ENCODE data around the gene PADI1. TPM values are rescaled to one million over a fixed set of nuclear protein-coding genes. Genes with fewer than 3 reads are reported as not detected.

Gene PADI1
- total RNA-seq, 1 experiment from 2014 or later: 0.03 TPM

DNA sequence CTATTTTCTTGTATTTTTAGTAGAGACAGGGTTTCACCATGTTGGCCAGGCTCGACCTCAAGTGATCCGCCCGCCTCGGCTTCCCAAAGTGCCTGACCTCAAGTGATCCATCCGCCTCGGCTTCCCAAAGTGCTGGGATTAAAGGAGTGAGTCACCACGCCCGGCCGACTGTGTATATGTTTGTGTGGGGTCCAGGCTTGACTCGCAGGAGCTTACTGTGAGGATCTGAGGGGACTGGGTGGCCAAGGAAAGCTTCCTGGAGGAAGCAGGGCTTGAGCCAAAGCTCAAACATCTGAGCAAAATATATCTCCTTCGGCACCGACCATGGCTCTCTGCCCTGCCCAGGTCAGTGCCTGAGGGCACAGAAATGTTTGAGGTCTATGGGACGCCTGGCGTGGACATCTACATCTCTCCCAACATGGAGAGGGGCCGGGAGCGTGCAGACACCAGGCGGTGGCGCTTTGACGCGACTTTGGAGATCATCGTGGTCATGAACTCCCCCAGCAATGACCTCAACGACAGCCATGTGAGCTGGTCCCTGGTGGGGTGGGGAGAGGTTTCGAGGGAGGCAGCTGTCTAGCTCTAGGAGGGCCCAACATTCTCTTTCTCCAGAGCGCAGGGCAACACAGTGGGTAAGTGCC is 54.4 kb downstream of the PADI1 start:
- peak; percentile 93 for DNase-seq
- H3K4me3 ChIP-seq: no peak overlapping the region
- H3K36me3 ChIP-seq: no peaks in the 10 kb centered on the region
- no peaks in the 10 kb centered on the region for H3K27me3 ChIP-seq
- no peaks in the 10 kb centered on the region; the same call in 1 of the 2 replicates for H3K9me3 ChIP-seq

DNA sequence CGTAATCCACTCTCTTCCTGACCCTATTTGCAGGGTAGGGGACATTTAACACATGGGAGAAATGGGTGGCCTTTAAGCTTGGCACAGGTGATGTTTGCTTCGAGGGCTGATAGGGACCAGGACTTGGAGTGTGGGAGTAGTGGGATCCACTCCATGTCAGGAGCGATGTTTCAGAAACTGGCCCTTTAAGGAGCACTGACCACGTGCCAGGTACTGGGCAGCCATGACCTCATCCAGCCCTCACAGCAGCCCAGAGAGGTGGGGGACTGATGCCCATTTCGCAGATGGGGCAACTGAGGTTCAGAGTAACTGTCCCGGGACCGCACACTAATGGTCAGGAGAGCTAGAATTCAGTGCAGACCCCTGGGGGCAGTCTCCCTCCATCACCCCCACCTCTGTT is 55.3 kb downstream of the PADI1 start:
- DNase-seq: no peak
- Histone ChIP-seq H3K4me3 (no peak overlapping the region), H3K36me3 (no peaks in the 10 kb centered on the region), H3K27me3 (no peaks in the 10 kb centered on the region), H3K9me3 (no peaks in the 10 kb centered on the region; the same call in 1 of the 2 replicates)

DNA sequence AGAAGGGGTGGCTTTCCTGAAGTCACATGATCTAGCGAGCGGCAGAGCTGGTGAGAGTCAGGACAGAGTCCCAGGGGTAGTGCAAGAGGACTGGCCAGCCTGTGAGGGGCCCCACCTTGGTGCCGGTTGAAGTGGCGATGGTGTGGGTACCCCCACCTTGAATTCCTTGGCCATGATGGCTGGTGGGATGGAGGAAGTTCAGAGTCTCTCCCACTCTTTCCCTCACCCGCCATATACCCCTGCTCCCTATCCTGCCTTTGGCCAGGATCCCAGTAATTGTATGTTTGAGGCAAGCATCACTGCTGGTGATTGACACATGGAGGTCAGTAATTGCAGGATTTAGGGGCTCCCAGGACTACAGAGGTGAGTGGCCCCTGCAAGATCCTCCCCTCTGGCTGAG is 55.8 kb downstream of the PADI1 start:
- no peaks in the 10 kb centered on the region for H3K36me3 ChIP-seq
- DNase-seq: no peak
- no peaks in the 10 kb centered on the region; the same call in 1 of the 2 replicates for H3K9me3 ChIP-seq
- no peak overlapping the region for H3K4me3 ChIP-seq
- no peaks in the 10 kb centered on the region for H3K27me3 ChIP-seq

DNA sequence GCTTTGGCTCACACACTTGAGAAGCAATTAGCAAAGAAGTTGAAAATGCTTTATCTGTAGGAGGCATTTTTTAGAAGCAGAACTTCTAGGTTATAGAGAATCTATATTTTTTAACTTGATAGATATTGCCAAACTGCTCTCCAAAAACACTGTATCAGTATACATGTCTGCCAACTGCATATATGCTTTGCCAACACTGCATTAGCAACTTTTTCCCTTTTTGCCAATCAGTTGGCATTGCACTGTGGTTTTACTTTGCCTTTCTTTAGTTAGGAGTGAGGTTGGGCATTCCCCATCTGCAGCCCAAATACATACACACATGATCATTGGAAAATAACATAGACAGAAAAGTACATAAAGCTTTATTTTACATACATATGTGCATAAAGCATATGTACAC is 59.0 kb downstream of the PADI1 start:
- Histone ChIP-seq H3K27me3 (no peaks in the 10 kb centered on the region), H3K4me3 (no peak overlapping the region), H3K36me3 (no peaks in the 10 kb centered on the region), H3K9me3 (no peaks in the 10 kb centered on the region; the same call in 1 of the 2 replicates)
- no peak for DNase-seq

DNA sequence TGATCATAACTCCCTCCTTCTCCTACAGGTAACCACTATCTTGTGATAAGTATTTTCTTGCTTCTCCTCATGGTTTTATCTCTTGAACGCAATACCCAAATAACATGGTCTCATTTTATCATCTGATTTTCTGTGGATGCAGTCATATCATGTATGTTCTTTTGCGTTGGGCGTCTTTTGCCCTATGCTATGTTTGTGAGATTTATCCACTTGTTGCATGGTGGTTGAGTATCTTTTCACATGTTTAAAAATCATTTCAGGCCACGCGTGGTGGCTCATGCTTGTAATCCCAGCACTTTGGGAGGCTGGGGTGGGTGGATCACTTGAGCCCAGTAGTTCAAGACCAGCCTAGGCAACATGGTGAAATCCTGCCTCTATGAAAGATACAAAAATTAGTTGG is 59.5 kb downstream of the PADI1 start:
- no peaks in the 10 kb centered on the region; the same call in 1 of the 2 replicates for H3K9me3 ChIP-seq
- no peaks in the 10 kb centered on the region for H3K36me3 ChIP-seq
- no peak overlapping the region for H3K4me3 ChIP-seq
- no peaks in the 10 kb centered on the region for H3K27me3 ChIP-seq
- DNase-seq: no peak

DNA sequence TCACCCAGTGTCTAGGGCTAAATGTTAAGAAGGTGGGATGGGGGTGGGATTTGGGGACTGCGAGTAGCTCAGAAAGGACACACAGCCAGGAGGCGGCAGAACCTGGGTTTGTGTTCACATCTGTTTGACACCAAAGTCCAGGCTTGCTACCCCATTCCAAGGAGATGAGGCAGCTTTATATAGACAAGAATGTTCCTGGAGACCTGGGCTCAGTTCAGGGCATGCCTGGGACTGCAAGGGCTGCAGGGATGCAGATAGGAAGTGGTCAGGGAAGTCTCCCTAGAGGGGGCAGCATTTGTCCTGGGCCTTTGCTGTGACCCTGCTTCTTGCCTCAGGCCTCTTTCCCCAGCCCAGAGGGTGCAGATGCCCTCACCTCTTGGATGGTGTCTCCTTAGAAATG is 60.2 kb downstream of the PADI1 start:
- H3K4me3 ChIP-seq: no peak overlapping the region
- H3K9me3 ChIP-seq: no peaks in the 10 kb centered on the region; the same call in 1 of the 2 replicates
- DNase-seq: no peak
- H3K27me3 ChIP-seq: no peaks in the 10 kb centered on the region
- no peaks in the 10 kb centered on the region for H3K36me3 ChIP-seq

DNA sequence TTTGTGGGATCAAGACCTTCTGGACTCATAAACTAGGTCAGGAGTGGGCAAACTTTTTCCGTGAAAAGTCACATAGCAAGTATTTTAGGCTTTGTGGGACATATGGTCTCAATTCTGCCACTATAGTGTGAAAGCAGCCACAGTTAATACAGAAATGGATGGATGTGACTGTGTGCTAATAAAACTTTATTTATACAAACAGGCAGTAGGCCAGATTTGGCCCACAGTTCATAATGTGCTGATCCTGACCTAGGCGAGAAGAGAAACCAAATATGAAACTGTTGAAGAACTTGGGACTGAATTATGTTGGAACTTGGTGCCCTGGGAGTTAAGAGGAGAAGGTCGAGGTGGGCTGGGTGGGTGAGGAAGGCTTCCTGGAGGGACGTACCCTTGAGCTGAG is 61.0 kb downstream of the PADI1 start:
- Histone ChIP-seq H3K4me3 (no peak overlapping the region), H3K9me3 (no peaks in the 10 kb centered on the region; the same call in 1 of the 2 replicates), H3K27me3 (no peaks in the 10 kb centered on the region), H3K36me3 (no peaks in the 10 kb centered on the region)
- no peak for DNase-seq

DNA sequence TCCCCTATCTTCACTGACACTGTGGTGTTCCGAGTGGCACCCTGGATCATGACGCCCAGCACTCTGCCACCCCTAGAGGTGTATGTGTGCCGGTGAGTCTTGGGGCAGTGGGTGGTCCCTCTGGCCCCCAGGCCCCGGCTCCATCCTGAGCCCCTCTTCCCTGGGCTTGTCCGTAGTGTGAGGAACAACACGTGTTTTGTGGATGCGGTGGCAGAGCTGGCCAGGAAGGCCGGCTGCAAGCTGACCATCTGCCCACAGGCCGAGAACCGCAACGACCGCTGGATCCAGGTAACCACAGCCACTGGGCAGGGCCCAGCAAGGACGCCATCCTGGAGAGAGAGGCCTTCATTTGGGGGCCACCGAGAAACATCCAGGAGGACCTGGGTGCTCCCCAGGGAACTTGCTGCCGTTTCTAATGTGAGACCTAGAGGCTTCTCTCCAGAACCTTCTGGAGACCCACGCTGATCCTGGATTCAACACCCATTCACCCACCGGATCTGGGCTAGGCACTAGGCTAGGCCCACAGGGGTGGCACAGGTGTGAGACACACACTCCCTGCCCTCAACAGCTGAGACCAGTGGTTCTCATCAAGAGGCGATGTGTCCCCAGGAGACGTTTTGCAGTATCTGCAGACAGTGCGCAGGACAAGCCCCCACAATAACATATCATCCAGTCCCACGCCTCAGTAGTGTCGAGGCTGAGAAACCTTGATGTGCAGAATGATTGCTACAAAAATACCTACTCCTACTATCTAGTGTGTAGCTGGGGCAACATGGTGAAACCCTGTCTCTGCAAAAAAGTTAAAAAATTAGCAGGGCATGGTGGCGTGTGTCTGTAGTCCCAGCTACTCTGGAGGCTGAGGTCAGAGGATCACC is 66.2 kb downstream of the PADI1 start:
- no peaks in the 10 kb centered on the region for H3K9me3 ChIP-seq
- no peak for DNase-seq
- no peak overlapping the region for H3K4me3 ChIP-seq
- H3K27me3 ChIP-seq: no peaks in the 10 kb centered on the region
- H3K36me3 ChIP-seq: no peaks in the 10 kb centered on the region

DNA sequence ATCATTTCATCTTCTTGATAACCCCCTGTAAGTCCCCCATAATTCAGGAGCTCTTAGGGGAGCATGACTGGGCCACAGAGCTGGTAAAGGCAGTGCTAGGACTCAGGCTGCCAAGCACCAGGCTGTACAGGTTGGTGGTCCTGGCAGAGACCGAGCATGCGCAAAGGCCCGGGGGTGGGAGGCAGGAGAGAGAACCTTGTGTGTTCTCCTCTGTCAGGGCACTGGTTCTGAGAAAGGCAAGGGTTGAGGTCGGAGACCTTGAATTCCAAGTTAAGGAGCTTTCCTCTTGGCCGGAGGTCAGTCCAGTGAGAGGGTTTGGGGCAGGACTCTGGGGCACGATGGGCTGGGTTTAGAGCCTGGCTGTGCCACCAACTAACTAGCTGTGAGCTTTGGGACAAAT is 67.1 kb downstream of the PADI1 start:
- no peaks in the 10 kb centered on the region for H3K9me3 ChIP-seq
- DNase-seq: no peak
- H3K27me3 ChIP-seq: no peaks in the 10 kb centered on the region
- H3K36me3 ChIP-seq: no peaks in the 10 kb centered on the region
- no peak overlapping the region for H3K4me3 ChIP-seq

DNA sequence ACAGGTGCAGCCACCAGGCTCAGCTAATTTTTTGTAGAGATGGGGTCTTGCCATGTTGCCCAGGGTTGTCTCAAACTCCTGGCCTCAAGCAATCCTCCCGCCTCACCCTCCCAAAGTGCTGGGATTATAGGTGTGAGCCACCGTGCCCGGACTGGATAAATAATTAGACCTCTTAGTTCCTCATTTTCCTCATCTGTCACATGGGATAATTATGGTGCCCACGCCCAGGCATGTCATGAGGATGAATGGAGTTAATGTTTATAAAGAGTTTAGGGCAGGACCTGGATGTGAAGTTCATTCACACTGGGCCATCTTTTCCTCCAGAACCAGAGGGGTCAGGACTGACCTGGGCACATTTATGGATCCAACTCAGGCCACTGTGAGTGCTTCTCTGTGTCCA is 67.7 kb downstream of the PADI1 start:
- DNase-seq: no peak
- H3K4me3 ChIP-seq: no peak overlapping the region
- H3K36me3 ChIP-seq: no peaks in the 10 kb centered on the region
- H3K9me3 ChIP-seq: no peaks in the 10 kb centered on the region
- H3K27me3 ChIP-seq: no peaks in the 10 kb centered on the region

DNA sequence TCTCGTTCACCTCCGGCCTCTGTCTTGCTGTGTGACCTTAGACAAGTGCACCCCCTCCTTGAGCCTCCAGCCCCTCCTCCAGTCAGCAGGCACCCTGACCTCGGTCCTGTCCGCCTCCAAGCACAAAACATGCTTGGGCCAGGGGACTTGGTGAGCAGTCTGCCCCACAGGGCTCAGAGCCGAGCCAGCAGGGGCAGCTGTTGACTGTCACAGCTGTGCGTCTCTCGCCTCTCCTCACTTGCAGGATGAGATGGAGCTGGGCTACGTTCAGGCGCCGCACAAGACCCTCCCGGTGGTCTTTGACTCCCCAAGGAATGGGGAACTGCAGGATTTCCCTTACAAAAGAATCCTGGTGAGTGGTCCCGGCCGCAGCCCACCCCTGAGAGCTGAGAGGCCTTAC is 68.2 kb downstream of the PADI1 start:
- Histone ChIP-seq H3K9me3 (no peaks in the 10 kb centered on the region), H3K27me3 (no peaks in the 10 kb centered on the region), H3K36me3 (no peaks in the 10 kb centered on the region), H3K4me3 (no peak overlapping the region)
- DNase-seq: no peak

DNA sequence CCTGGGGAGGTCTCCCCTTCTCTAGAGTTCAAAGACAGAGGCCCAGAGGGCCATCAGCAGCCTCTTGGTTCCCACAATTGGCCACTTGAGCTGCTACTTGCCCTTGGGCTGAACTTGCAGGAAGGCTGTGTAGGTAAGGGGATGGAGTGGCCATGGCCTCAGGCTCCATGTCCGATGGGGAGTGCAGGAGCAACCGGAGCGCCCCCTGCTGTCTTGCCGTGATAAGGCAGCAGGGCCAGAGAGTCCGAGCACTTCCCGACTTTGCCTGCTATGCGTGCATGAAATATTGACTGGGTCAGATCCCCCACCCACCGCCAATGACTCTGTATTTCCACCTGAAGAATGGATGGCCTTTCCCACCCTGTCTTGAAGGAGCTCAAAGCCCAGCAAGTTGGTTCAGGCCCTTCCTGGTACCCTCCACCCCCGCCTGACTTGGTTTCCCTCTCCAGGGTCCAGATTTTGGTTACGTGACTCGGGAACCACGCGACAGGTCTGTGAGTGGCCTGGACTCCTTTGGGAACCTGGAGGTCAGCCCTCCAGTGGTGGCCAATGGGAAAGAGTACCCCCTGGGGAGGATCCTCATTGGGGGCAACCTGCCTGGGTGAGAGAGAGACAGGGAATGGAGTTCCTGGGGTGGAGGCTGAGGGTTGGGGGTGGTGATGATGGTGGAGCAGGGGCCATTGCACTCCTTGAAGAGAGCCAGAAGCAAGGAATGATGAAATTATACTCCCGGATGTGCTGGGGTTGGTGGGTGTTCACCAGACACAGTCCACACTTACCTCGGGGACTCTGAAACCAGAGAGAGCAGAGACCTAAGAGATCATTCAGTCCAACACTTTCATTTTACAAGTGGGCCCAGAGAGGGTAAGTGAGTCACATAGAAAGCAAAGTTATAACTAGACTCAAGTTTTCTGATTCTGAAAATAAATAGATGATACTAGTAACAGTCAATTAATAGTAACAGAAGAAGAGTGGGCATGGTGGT is 69.5 kb downstream of the PADI1 start:
- DNase-seq: peak; percentile 62
- no peaks in the 10 kb centered on the region for H3K9me3 ChIP-seq
- no peak overlapping the region for H3K4me3 ChIP-seq
- H3K36me3 ChIP-seq: no peaks in the 10 kb centered on the region
- H3K27me3 ChIP-seq: no peaks in the 10 kb centered on the region

DNA sequence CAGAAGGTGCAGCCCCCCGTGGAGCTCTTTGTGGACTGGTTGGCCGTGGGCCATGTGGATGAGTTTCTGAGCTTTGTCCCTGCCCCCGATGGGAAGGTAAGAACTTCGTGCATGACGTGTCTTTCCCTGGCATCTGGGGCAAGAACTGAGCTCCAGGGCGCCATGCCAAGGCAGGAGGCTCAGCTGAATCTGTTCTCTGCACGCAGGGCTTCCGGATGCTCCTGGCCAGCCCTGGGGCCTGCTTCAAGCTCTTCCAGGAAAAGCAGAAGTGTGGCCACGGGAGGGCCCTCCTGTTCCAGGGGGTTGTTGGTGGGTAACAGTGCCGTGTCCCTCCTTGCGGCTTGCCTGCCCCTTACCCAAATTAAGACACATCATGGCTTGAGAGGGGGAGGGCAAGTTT is 71.6 kb downstream of the PADI1 start:
- no peaks in the 10 kb centered on the region for H3K36me3 ChIP-seq
- no peak overlapping the region for H3K4me3 ChIP-seq
- DNase-seq: peak; percentile 92
- H3K9me3 ChIP-seq: no peaks in the 10 kb centered on the region
- H3K27me3 ChIP-seq: no peaks in the 10 kb centered on the region

DNA sequence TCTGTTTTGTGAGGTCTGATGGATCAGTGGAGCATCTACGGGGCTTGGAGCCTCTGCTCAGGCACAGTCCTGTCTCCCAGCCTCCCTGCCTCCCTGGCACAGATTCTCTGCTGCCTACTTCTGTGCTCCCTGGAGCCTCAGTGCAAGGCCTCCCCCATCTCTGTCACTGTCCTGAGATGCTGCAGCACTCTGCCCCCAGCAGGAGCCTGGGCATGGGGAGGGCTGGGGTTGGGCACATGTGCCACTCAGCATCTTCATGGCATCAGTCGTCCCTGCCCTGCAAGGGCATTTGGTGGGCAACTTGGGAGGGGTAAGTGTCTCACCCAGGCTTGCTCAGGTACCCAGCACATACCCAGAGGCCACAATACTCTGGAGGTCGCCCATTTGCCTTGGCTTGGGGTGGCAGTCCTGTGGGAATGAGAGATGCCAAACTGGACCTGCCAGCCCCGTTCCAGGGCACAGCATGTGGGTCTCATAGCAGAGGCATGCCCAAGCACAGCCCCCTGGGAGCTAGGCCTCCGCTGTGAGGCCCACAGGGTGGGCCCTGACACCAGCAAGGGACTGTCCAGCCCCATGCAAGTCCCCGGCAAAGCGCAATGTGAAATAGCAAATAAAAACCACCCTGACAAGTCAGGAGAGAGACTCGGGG is 72.7 kb downstream of the PADI1 start:
- Histone ChIP-seq H3K9me3 (no peaks in the 10 kb centered on the region), H3K36me3 (no peaks in the 10 kb centered on the region), H3K27me3 (no peaks in the 10 kb centered on the region), H3K4me3 (no peak overlapping the region)
- no peak for DNase-seq

DNA sequence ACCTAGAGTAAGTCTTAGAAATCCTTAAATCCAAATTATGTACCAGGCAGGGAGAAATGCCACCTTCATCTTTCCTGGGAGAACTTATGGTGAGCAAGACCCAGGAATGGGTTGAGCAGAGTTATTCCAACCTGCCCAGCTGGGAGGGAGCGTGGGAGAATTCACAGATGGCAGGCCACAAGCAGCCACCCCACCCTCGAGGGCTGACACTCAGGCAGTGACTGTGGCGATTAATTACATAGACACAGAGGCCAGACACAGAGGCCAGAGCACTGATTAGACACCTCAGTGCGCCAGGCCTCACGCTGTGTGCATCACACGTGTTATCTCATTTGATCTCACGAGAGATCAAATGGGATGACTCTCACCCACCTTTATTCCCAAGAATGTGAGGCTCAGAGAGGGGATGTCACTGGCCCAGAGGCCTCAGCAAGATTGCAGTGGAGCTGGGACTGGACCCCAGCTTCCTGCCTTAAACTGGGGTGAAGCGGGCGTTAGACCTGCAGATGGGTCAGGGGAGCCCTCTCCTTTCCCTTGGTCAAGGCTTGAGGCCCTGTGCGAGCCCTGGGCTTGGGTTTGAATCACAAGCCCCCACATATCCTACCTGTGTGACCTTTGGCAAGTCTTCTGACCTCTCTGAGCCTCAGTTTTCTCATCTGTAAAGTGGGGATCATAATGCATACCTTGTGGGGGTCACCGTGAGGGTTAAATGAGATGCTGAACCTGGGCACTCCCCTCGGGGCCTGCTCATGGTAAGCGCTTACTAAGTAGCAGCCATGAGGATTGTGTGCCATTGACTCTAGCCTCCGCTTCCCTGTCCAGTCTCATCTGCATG is 74.3 kb downstream of the PADI1 start:
- Histone ChIP-seq H3K27me3 (no peaks in the 10 kb centered on the region), H3K4me3 (no peak overlapping the region), H3K36me3 (no peaks in the 10 kb centered on the region), H3K9me3 (no peaks in the 10 kb centered on the region)
- no peak for DNase-seq

DNA sequence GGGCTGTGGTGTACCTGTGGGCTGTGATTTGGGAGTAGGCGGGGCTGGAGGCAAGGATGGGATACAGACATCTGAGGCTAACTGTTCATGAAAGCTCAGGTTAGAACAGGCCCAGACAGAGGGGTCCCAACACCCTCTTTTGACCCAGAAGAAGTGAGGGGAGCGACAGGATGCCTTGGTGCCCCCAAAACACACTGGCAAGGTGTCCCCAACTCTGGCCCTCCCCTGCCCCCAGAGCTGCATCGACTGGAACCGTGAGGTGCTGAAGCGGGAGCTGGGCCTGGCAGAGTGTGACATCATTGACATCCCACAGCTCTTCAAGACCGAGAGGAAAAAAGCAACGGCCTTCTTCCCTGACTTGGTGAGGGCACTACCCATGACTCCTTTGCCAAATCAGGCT is 75.5 kb downstream of the PADI1 start:
- Histone ChIP-seq H3K36me3 (no peaks in the 10 kb centered on the region), H3K27me3 (no peaks in the 10 kb centered on the region), H3K4me3 (no peak overlapping the region), H3K9me3 (no peaks in the 10 kb centered on the region)
- no peak for DNase-seq
